Fibroblast of lung (primary cell): ENCODE results near the gene CDH6. TPM values are rescaled to one million over a fixed set of nuclear protein-coding genes. Genes with fewer than 3 reads are reported as not detected.

Experiments
- DNase-seq, 2 donors: peaks; one replicate each; pipeline versions ENCODE4 v3.0.0 to v3.0.0-alpha.2; 2010; ENCODE audit warnings: low read depth in 2 of 2
- H2AFZ ChIP-seq: 2 replicates; pipeline ENCODE4 v1.5.1; 2012; ENCODE audit warnings: low read length, control low read depth, inconsistent platforms
- H3K27ac ChIP-seq: 2 replicates; pipeline ENCODE4 v1.5.1; 2011; ENCODE audit warnings: low read length, control low read depth; ENCODE audit not compliant: insufficient read depth
- H3K27me3 ChIP-seq: 2 replicates; pipeline ENCODE4 v1.5.1; 2011; ENCODE audit warnings: mild to moderate bottlenecking, low read length; ENCODE audit not compliant: control insufficient read depth, insufficient read depth
- H3K36me3 ChIP-seq: 2 replicates; pipeline ENCODE4 v1.5.1; 2011; ENCODE audit warnings: low read length; ENCODE audit not compliant: control insufficient read depth, insufficient read depth
- H3K4me1 ChIP-seq: 2 replicates; pipeline ENCODE4 v1.5.1; 2011; ENCODE audit warnings: low read length; ENCODE audit not compliant: control insufficient read depth, insufficient read depth; ENCODE audit errors: extremely low read depth
- H3K4me2 ChIP-seq: 2 replicates; pipeline ENCODE4 v1.5.1; 2011; ENCODE audit warnings: low read length, control low read depth; ENCODE audit not compliant: insufficient read depth; ENCODE audit errors: extremely low read depth
- H3K4me3 ChIP-seq, 4 experiments: fragments of 200-600 bp in 1 of 4; sonication (generic) in 1 of 4; replicated peaks in 1 of 4; 2 replicates each; pipeline ENCODE4 v1.5.1; 2011 to 2016; ENCODE audit warnings: low read length in 4 of 4, low read depth in 3 of 4, mild to moderate bottlenecking in 3 of 4, control low read depth in 2 of 4, inconsistent platforms in 1 of 4, mixed read lengths in 1 of 4; ENCODE audit not compliant: insufficient read depth in 1 of 4; ENCODE audit errors: control extremely low read depth in 1 of 4
- H3K79me2 ChIP-seq: 2 replicates; pipeline ENCODE4 v1.5.1; 2012; ENCODE audit warnings: mild to moderate bottlenecking, low read length, inconsistent platforms; ENCODE audit not compliant: control insufficient read depth, insufficient read depth
- H3K9ac ChIP-seq: 2 replicates; pipeline ENCODE4 v1.5.1; 2011; ENCODE audit warnings: mild to moderate bottlenecking, low read length, control low read depth; ENCODE audit not compliant: insufficient read depth
- H3K9me3 ChIP-seq: 2 replicates; pipeline ENCODE4 v1.5.1; 2012; ENCODE audit warnings: low read depth, low read length; ENCODE audit not compliant: control insufficient read depth, insufficient read depth
- H4K20me1 ChIP-seq: 2 replicates; pipeline ENCODE4 v1.5.1; 2011; ENCODE audit warnings: low read length; ENCODE audit not compliant: control insufficient read depth, insufficient read depth; ENCODE audit errors: extremely low read depth
- CTCF ChIP-seq, 2 donors: IDR thresholded peaks in 1 of 2; conservative IDR thresholded peaks in 1 of 2; 1 replicate in 1 of 2; 2 replicates in 1 of 2; pipeline ENCODE4 v1.5.1; 2011 to 2012; ENCODE audit warnings: low read length in 2 of 2, control low read depth in 1 of 2, inconsistent platforms in 1 of 2, low read depth in 1 of 2, mild to moderate bottlenecking in 1 of 2
- EZH2 ChIP-seq: IDR thresholded peaks from 2 replicates; pipeline ENCODE4 v1.5.1; 2012; ENCODE audit warnings: low read length, control low read depth, mild to moderate bottlenecking; ENCODE audit errors: missing control alignments
- polyA plus RNA-seq, 2 donors: library from polyadenylated mRNA; depleted of rRNA in 1 of 2; stranded (reverse) in 1 of 2; unstranded in 1 of 2; fragments of >200 nt; gene quantifications; 2 replicates each; pipeline ENCODE4 v1.2.1, GENCODE V29; 2011 to 2012; ENCODE audit warnings: missing spikeins in 1 of 2
- total RNA-seq: library from RNA; depleted of rRNA; stranded (reverse); fragments of >200 nt; gene quantifications from 2 replicates; pipeline ENCODE4 v1.2.1, GENCODE V29; 2014

The CDH6 gene
- total and polyA plus RNA-seq, 2 donors (not counting 1 experiment from before 2014, with no cell fraction given), result 10.4 to 18.8 TPM

GRCh38 chr5:31232273-31232888 lies 38.9 kb downstream of the CDH6 start:
- Histone ChIP-seq H3K27ac (no peak overlapping the region), H3K9me3 (no peaks in the 10 kb centered on the region), H3K36me3 (no peaks in the 10 kb centered on the region), H3K4me3 (no peak overlapping the region), H4K20me1 (no peaks in the 10 kb centered on the region), H3K9ac (no peak overlapping the region), H3K4me1 (peaks cover 2% of the 10 kb centered on the region), H3K27me3 (no peaks in the 10 kb centered on the region), H3K79me2 (no peaks in the 10 kb centered on the region), H3K4me2 (no peak overlapping the region), H2AFZ (no peak overlapping the region)
- peak; percentile 54 to 66 for DNase-seq
- TF ChIP-seq CTCF (conservative IDR thresholded peaks at IDR 0.05 in 1 of 2, IDR thresholded peaks at IDR 0.05 in 1 of 2; ENCODE audit: low read depth in 1 of 2, low read length in 2 of 2), result peak; percentile 60 to 90
- TF ChIP-seq EZH2, result no peak

- no peak overlapping the region for H3K4me3 ChIP-seq
- H3K4me1 ChIP-seq, result peaks cover 2% of the 10 kb centered on the region
- H3K4me2 ChIP-seq, result no peak overlapping the region
- H3K79me2 ChIP-seq, result no peaks in the 10 kb centered on the region
- no peak overlapping the region for H3K9ac ChIP-seq
- H3K36me3 ChIP-seq, result no peaks in the 10 kb centered on the region
- DNase-seq, result peak in 1 of 2 donors; percentile 40
- H3K27me3 ChIP-seq, result no peaks in the 10 kb centered on the region
- H3K27ac ChIP-seq, result no peak overlapping the region
- no peaks in the 10 kb centered on the region for H4K20me1 ChIP-seq
- TF ChIP-seq EZH2, result no peak
- TF ChIP-seq CTCF (conservative IDR thresholded peaks at IDR 0.05 in 1 of 2, IDR thresholded peaks at IDR 0.05 in 1 of 2; ENCODE audit: low read depth in 1 of 2, low read length in 2 of 2), result no peak
- H2AFZ ChIP-seq, result no peak overlapping the region
- no peaks in the 10 kb centered on the region for H3K9me3 ChIP-seq
Observed at GRCh38 chr5:31235381-31235780, 41.9 kb downstream of the CDH6 start.

GRCh38 chr5:31236339-31236738 lies 42.9 kb downstream of the CDH6 start:
- Histone ChIP-seq H3K27ac (no peak overlapping the region), H3K27me3 (no peaks in the 10 kb centered on the region), H3K4me1 (peaks cover 1% of the 10 kb centered on the region), H3K9ac (no peak overlapping the region), H2AFZ (no peak overlapping the region), H4K20me1 (no peaks in the 10 kb centered on the region), H3K4me3 (no peak overlapping the region), H3K36me3 (no peaks in the 10 kb centered on the region), H3K4me2 (no peak overlapping the region), H3K79me2 (no peaks in the 10 kb centered on the region), H3K9me3 (no peaks in the 10 kb centered on the region)
- DNase-seq, result no peak
- TF ChIP-seq CTCF (conservative IDR thresholded peaks at IDR 0.05 in 1 of 2, IDR thresholded peaks at IDR 0.05 in 1 of 2; ENCODE audit: low read depth in 1 of 2, low read length in 2 of 2), result no peak
